Skin epidermis (tissue), 12 donors: ENCODE data around the gene TMEM247.

Experiments
- H3K27ac ChIP-seq, 21 experiments: fragments of 200-600 bp; sonication (generic) in 11 of 21; one replicate each; pipeline ENCODE4 v1.5.0; 2020; ENCODE audit warnings: mild to moderate bottlenecking in 3 of 21, inconsistent platforms in 2 of 21, moderate library complexity in 2 of 21
- H3K4me3 ChIP-seq, 7 experiments: fragments of 200-600 bp; sonication (generic) in 2 of 7; one replicate each; pipeline ENCODE4 v1.5.0; 2020; ENCODE audit warnings: inconsistent platforms in 2 of 7, mild to moderate bottlenecking in 2 of 7, moderate library complexity in 1 of 7

TMEM247 gene

DNA sequence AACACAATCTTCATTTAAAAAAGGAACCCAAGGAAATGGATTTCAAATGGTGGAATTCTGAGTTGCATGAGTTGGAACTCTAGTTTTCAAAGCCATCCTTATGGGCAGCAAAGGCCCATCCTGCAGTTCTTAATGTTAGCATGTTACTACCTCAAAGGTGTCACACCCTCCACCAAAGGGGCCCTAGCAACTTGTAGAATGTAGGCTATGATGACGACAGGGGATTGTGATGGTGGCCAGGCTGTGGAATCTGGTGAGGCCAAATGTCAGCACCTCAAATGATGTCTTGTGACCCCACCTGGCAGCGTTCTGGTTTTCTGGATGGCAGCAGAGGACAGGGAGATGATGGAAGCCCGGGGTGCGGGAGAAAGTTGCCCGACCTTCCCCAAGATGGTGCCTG is at the start of gene TMEM247:
Gene TMEM247 (plus strand): TSS at position 301 of the 400 bp plus-strand sequence.
- no peak within 1 kb of the TSS for H3K4me3 ChIP-seq
- no peak within 1 kb of the TSS for H3K27ac ChIP-seq

DNA sequence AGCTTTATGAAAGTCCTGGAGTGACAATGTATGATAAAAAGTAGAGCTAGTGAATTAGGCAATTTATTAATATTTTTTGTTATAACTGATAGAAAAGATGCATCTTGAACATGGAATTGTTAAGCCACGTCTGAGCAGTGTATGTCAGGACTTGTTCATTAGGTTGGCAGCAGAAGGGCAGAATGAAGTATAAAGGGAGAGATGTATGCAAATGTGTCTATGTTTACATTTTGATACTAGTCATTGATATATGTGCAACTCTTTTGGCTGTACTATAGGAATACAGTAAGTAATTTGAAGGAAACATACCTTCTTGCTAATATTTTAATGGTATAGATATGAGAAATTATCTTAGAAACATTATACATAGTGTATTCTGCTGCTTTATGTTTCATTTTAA is 49.0 kb upstream of the TMEM247 start:
- Histone ChIP-seq H3K4me3 (no peak overlapping the region), H3K27ac (no peak overlapping the region)

GRCh38 chr2:46430992-46431391 is 48.4 kb upstream of the TMEM247 start:
- no peak overlapping the region for H3K4me3 ChIP-seq
- H3K27ac ChIP-seq, result no peak overlapping the region

- Histone ChIP-seq H3K4me3 (no peak overlapping the region), H3K27ac (no peak overlapping the region)
Measured at GRCh38 chr2:46431481-46432235, 47.7 kb upstream of the TMEM247 start.

- Histone ChIP-seq H3K4me3 (no peak overlapping the region), H3K27ac (peak overlapping the region in 1 of 21 experiments; percentile 51)
Measured at GRCh38 chr2:46434851-46435273, 44.5 kb upstream of the TMEM247 start.

GRCh38 chr2:46435353-46435752 is 44.0 kb upstream of the TMEM247 start:
- Histone ChIP-seq H3K27ac (peak overlapping the region in 2 of 21 experiments; percentile 51 to 56), H3K4me3 (no peak overlapping the region)

- H3K4me3 ChIP-seq, result no peak overlapping the region
- peak overlapping the region in 2 of 21 experiments; percentile 51 to 56 for H3K27ac ChIP-seq
Measured at GRCh38 chr2:46435796-46436360, 43.5 kb upstream of the TMEM247 start.

DNA sequence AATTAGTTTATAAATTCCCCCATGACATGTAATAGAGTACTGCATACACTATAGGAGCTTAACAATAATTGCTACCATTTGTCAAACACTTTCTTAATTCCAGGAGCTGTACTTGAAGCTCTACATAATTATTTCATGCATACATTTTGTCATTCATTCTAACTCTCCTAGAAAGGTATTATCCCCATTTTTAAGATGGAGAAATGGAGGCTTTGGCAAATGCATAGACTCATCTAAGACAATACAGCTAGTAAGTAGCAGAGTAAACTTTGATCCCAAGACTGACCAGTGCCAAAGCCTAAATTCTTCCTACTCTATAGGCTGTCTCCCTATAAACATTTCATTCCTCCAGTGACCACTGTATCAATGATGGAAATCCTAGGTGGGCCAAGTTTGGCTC is 42.6 kb upstream of the TMEM247 start:
- H3K4me3 ChIP-seq, result no peak overlapping the region
- no peak overlapping the region for H3K27ac ChIP-seq

DNA sequence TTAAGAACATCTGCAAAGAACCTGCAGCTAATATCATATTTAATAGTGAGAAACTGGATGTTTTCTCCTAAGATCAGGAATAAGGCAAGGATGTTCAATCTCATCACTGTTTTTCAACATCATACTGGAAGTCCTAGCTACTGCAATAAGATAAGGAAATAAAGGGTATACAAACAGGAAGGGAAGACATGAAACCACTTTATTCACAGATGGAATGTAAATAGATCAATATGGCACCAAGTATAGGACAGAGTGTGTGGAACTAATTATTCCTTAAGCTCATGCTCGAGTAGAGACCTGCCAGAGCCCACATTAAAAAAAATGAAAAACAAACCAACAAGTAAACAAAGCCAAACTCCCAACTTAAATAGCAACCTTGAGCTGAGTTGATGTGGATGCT is 41.3 kb upstream of the TMEM247 start:
- Histone ChIP-seq H3K4me3 (no peak overlapping the region), H3K27ac (no peak overlapping the region)

- no peak overlapping the region for H3K27ac ChIP-seq
Measured at GRCh38 chr2:46438794-46439193, 40.6 kb upstream of the TMEM247 start.

DNA sequence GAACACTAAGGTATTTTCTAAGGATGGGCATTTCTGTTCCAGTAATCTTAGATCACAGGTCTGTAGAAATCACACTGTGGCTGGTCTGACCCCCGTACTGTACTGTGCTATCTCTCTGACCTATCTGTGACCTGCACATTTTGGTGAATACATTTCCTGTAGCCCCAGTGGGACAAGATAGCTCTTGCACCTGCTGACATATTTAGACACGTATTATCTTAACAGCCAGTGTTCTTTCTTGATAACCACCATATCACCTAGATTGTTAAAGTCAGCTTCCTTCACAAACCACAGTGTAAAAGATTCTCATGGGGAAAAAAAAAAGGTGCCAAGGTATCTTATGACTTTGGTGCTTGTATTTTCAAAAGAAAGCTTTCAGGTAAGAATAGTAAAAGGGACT is 39.8 kb upstream of the TMEM247 start:
- Histone ChIP-seq H3K4me3 (no peak overlapping the region), H3K27ac (no peak overlapping the region)

More at GRCh38 chr2:46438794-46439193, 40.6 kb upstream of the TMEM247 start:
- H3K4me3 ChIP-seq, result no peak overlapping the region

DNA sequence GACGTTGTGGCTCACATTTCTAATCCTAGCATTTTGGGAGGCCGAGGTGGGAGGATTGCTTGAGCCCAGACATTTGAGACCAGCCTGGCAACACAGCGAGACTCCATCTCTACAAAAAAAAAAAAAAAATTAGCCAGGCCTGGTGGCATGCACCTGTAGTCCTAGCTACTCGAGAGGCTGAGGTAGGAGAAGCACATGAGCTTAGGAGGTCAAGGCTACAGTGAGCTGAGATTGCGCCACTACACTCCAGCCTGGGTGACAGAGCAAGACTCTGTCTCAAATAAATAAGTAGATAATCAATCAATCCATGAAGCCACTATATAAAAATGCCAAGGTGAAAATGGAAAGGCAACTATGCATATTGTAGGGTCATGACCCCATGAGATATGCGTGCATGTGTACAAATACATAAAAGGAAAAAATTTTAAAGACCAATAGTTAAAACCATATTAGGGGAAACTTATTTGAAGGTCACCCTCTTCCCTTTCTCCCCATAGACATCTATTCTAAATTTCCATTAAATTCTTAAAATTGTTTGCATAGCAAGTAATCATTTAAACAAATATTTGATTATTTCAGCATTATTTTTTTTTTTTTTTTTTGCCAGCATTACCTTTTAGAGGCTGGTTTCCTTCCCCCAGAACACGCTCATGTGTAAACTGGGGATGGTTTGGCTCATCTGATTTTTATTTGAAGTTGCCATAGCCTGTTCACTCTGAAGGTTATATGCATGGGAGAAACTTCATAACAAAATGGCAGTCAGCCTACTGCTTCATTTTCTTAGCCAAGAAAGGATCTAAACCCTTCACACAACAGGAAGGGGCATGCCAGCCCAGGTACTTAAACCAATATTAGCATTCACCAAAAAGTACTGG is 37.3 kb upstream of the TMEM247 start:
- Histone ChIP-seq H3K27ac (no peak overlapping the region), H3K4me3 (no peak overlapping the region)

DNA sequence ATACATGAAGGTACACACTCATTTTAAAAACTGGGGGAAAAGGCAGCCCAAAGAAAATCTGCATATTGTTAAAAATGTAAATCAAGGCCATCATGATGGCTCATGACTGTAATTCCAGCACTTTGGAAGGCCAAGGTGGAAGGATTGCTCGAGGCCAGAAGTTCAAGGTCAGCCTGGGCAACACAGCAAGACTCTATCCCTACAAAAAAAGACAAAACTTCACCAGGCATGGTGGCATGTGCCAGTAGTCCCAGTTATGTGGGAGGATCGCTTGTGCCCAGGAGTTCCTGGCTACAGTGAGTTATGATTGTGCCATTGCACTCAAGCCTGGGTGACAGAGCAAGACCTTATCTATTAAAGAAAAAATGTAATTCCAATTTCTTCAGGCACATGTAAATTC is 34.6 kb upstream of the TMEM247 start:
- Histone ChIP-seq H3K27ac (no peak overlapping the region), H3K4me3 (no peak overlapping the region)

GRCh38 chr2:46445556-46445955 is 33.8 kb upstream of the TMEM247 start:
- H3K4me3 ChIP-seq, result no peak overlapping the region
- H3K27ac ChIP-seq, result no peak overlapping the region

GRCh38 chr2:46446871-46447568 is 32.3 kb upstream of the TMEM247 start:
- H3K27ac ChIP-seq, result no peak overlapping the region
- no peak overlapping the region for H3K4me3 ChIP-seq

- H3K27ac ChIP-seq, result no peak overlapping the region
- H3K4me3 ChIP-seq, result no peak overlapping the region
Measured at GRCh38 chr2:46447649-46448048, 31.7 kb upstream of the TMEM247 start.

- H3K4me3 ChIP-seq, result no peak overlapping the region
- H3K27ac ChIP-seq, result no peak overlapping the region
Measured at GRCh38 chr2:46448111-46448510, 31.3 kb upstream of the TMEM247 start.

- Histone ChIP-seq H3K4me3 (no peak overlapping the region), H3K27ac (no peak overlapping the region)
Measured at GRCh38 chr2:46448641-46449040, 30.7 kb upstream of the TMEM247 start.

DNA sequence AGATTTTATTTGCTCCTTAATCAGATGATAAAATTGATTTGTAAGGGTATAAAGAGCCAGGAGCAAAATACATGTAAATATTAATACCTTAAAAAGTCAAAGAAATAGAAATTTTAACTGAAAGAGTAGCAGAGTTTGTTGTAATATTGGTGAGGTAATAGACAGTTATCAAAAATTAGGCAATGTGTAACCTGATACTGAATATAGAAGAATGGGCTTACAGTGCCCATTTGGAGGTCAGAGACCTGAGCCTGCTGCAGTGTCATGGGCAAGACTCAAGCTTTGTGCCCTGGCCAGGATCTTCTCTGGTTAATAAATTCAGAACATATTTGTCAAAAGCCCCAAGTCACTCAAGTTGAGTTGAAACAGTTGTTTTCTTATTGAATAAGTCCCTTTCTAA is 29.7 kb upstream of the TMEM247 start:
- Histone ChIP-seq H3K4me3 (no peak overlapping the region), H3K27ac (no peak overlapping the region)

- Histone ChIP-seq H3K27ac (peak overlapping the region in 2 of 21 experiments; percentile 2 to 12), H3K4me3 (no peak overlapping the region)
Measured at GRCh38 chr2:46451131-46451711, 28.1 kb upstream of the TMEM247 start.
